H1 (cell line): ENCODE measurements around the gene B4GALT5. TPM values are rescaled to one million over a fixed set of nuclear protein-coding genes. Genes with fewer than 3 reads are reported as not detected.

Experiments used
- CTCF ChIA-PET: fragments of 300-600 bp; sonication (Branson Sonifier 250); formaldehyde crosslinking; loops from one replicate; lab custom pipeline; 2021; ENCODE audit not compliant: partially characterized antibody; lab: Charles Lee
- POLR2A ChIA-PET: fragments of 300-600 bp; sonication (Branson Sonifier 250); formaldehyde crosslinking; loops from one replicate; lab custom pipeline; 2021; ENCODE audit warnings: inconsistent platforms; ENCODE audit not compliant: partially characterized antibody; lab: Charles Lee
- DNase-seq, 2 experiments: peaks; one replicate each; pipeline versions ENCODE4 v3.0.0 to v3.0.0-alpha.2; 2010 to 2022; ENCODE audit warnings: low spot score in 2 of 2, low read depth in 1 of 2, mixed read lengths in 1 of 2
- FAIRE-seq: peaks from 2 replicates; lab custom pipeline; 2011; peaks lifted over from hg19 to GRCh38; lab: Jason Lieb, UNC
- H2AFZ ChIP-seq: 2 replicates; pipeline ENCODE4 v1.8.1; 2012; ENCODE audit warnings: low read length, inconsistent platforms
- H2AK5ac ChIP-seq: 2 replicates; pipeline ENCODE4 v1.6.1; 2013; ENCODE audit warnings: low read depth, low read length
- H2BK120ac ChIP-seq: replicated peaks from 2 replicates; pipeline ENCODE3; 2013; ENCODE audit warnings: low read depth, low read length, inconsistent platforms
- H2BK12ac ChIP-seq: 2 replicates; pipeline ENCODE4 v1.6.1; 2013; ENCODE audit warnings: low read depth, low read length
- H2BK15ac ChIP-seq: 2 replicates; pipeline ENCODE4 v1.6.1; 2013; ENCODE audit warnings: low read length
- H2BK20ac ChIP-seq: 2 replicates; pipeline ENCODE4 v1.6.1; 2013; ENCODE audit warnings: low read length
- H2BK5ac ChIP-seq: 2 replicates; pipeline ENCODE4 v1.6.1; 2013; ENCODE audit warnings: low read depth, low read length
- H3K14ac ChIP-seq: 2 replicates; pipeline ENCODE4 v1.6.1; 2013; ENCODE audit warnings: inconsistent platforms; ENCODE audit not compliant: insufficient read length
- H3K18ac ChIP-seq: 2 replicates; pipeline ENCODE4 v1.6.1; 2013; ENCODE audit warnings: low read length; ENCODE audit errors: extremely low read depth
- H3K23ac ChIP-seq: 2 replicates; pipeline ENCODE4 v1.6.1; 2013; ENCODE audit warnings: inconsistent platforms; ENCODE audit not compliant: insufficient read length
- H3K23me2 ChIP-seq: 2 replicates; pipeline ENCODE4 v1.6.1; 2013; ENCODE audit warnings: low read depth, low read length
- H3K27ac ChIP-seq: 2 replicates; pipeline ENCODE4 v1.6.1; 2011; ENCODE audit warnings: low read depth, low read length, inconsistent platforms
- H3K27me3 ChIP-seq, 4 experiments: replicated peaks in 1 of 4; 1 replicate in 1 of 4; 2 replicates in 3 of 4; pipeline versions ENCODE4 v1.6.1 to v1.8.1; 2011 to 2013; ENCODE audit warnings: low read length in 3 of 4, mild to moderate bottlenecking in 3 of 4, inconsistent platforms in 2 of 4, mixed read lengths in 2 of 4, moderate library complexity in 1 of 4; ENCODE audit not compliant: control insufficient read depth in 3 of 4, insufficient read depth in 3 of 4; ENCODE audit errors: extremely low read depth in 1 of 4
- H3K36me3 ChIP-seq, 4 experiments: 2 replicates each; pipeline versions ENCODE4 v1.6.1 to v1.8.1; 2011 to 2013; ENCODE audit warnings: mild to moderate bottlenecking in 4 of 4, low read length in 3 of 4, moderate library complexity in 2 of 4, control low read depth in 1 of 4, inconsistent platforms in 1 of 4; ENCODE audit not compliant: insufficient read depth in 4 of 4, control insufficient read depth in 2 of 4
- H3K4ac ChIP-seq: replicated peaks from 2 replicates; pipeline ENCODE3; 2013; ENCODE audit warnings: low read length, low read depth, mixed read lengths, inconsistent platforms; ENCODE audit not compliant: insufficient read length
- H3K4me1 ChIP-seq, 4 experiments: replicated peaks in 1 of 4; 1 replicate in 1 of 4; 2 replicates in 3 of 4; pipeline versions ENCODE4 v1.6.1 to v1.8.1; 2011 to 2013; ENCODE audit warnings: low read length in 3 of 4, inconsistent platforms in 2 of 4, mixed read lengths in 1 of 4; ENCODE audit not compliant: insufficient read depth in 4 of 4, control insufficient read depth in 3 of 4
- H3K4me2 ChIP-seq, 2 experiments: 2 replicates each; pipeline versions ENCODE4 v1.6.1 to v1.8.1; 2011 to 2013; ENCODE audit warnings: low read depth in 2 of 2, low read length in 2 of 2, control low read depth in 1 of 2, inconsistent platforms in 1 of 2, mild to moderate bottlenecking in 1 of 2; ENCODE audit not compliant: insufficient read depth in 1 of 2
- H3K4me3 ChIP-seq, 4 experiments: fragments of 200-600, 300-600 bp in 1 of 4; sonication (generic), shearing (Covaris generic), sonication (Bioruptor Twin) in 1 of 4; 2 replicates each; pipeline versions ENCODE4 v1.5.1 to v1.8.1; 2011 to 2016; ENCODE audit warnings: low read length in 4 of 4, low read depth in 3 of 4, control low read depth in 2 of 4, inconsistent platforms in 2 of 4, mild to moderate bottlenecking in 2 of 4, mixed read lengths in 1 of 4, moderate library complexity in 1 of 4; ENCODE audit not compliant: insufficient read depth in 2 of 4; ENCODE audit errors: extremely low read depth in 1 of 4
- H3K56ac ChIP-seq: replicated peaks from 2 replicates; pipeline ENCODE3; 2013; ENCODE audit warnings: low read depth, mild to moderate bottlenecking, mixed read lengths, low read length, inconsistent platforms; ENCODE audit not compliant: insufficient read length
- H3K79me1 ChIP-seq: 2 replicates; pipeline ENCODE4 v1.6.1; 2013; ENCODE audit warnings: low read depth, low read length, control low read depth
- H3K79me2 ChIP-seq, 2 experiments: 2 replicates each; pipeline versions ENCODE4 v1.6.1 to v1.8.1; 2012 to 2013; ENCODE audit warnings: low read length in 2 of 2, mild to moderate bottlenecking in 2 of 2, inconsistent platforms in 1 of 2; ENCODE audit not compliant: insufficient read depth in 2 of 2, control insufficient read depth in 1 of 2
- H3K9ac ChIP-seq, 4 experiments: replicated peaks in 1 of 4; 1 replicate in 1 of 4; 2 replicates in 3 of 4; pipeline versions ENCODE4 v1.6.1 to v1.8.1; 2011 to 2013; ENCODE audit warnings: low read depth in 3 of 4, low read length in 3 of 4, control low read depth in 2 of 4, mild to moderate bottlenecking in 2 of 4, moderate library complexity in 2 of 4, inconsistent platforms in 1 of 4; ENCODE audit errors: extremely low read depth in 1 of 4
- H3K9me3 ChIP-seq, 2 experiments: 2 replicates each; pipeline versions ENCODE4 v1.6.1 to v1.8.1; 2012 to 2013; ENCODE audit warnings: mild to moderate bottlenecking in 2 of 2, moderate library complexity in 2 of 2, control low read depth in 1 of 2, inconsistent platforms in 1 of 2, low read depth in 1 of 2, low read length in 1 of 2, mixed read lengths in 1 of 2; ENCODE audit not compliant: insufficient read depth in 2 of 2
- H4K20me1 ChIP-seq, 2 experiments: replicated peaks in 1 of 2; 2 replicates each; pipeline versions ENCODE3 to v1.8.1; 2011 to 2013; ENCODE audit warnings: inconsistent platforms in 2 of 2, low read length in 2 of 2, mild to moderate bottlenecking in 1 of 2; ENCODE audit not compliant: insufficient read depth in 2 of 2, control insufficient read depth in 1 of 2
- H4K5ac ChIP-seq: 2 replicates; pipeline ENCODE4 v1.6.1; 2013; ENCODE audit warnings: low read length, low read depth, mixed read lengths, inconsistent platforms; ENCODE audit not compliant: insufficient read length
- H4K8ac ChIP-seq: 2 replicates; pipeline ENCODE4 v1.8.0; 2013; ENCODE audit warnings: mild to moderate bottlenecking, moderate library complexity, low read length, inconsistent platforms; ENCODE audit not compliant: insufficient read depth; ENCODE audit errors: extremely low read depth
- H4K91ac ChIP-seq: replicated peaks from 2 replicates; pipeline ENCODE3; 2013; ENCODE audit warnings: low read length, mixed read lengths, inconsistent platforms; ENCODE audit not compliant: insufficient read length
- ASH2L ChIP-seq: fragments of 200-600, 300-600 bp; sonication (generic); IDR thresholded peaks from one replicate; pipeline ENCODE4 v1.7.1; 2017; ENCODE audit warnings: low read length
- CEBPB ChIP-seq: IDR thresholded peaks from 2 replicates; pipeline ENCODE4 v1.6.1; 2012; ENCODE audit warnings: low read depth, low read length
- EGR1 ChIP-seq: IDR thresholded peaks from 2 replicates; pipeline ENCODE4 v1.6.1; 2011; ENCODE audit warnings: low read depth, low read length, borderline replicate concordance
- HDAC6 ChIP-seq: IDR thresholded peaks from one replicate; pipeline ENCODE4 v1.7.1; 2012; ENCODE audit warnings: low read depth, mild to moderate bottlenecking, inconsistent platforms, low read length, moderate library complexity
- SP1 ChIP-seq: IDR thresholded peaks from 2 replicates; pipeline ENCODE4 v1.6.1; 2011; ENCODE audit warnings: low read depth, low read length
- SP4 ChIP-seq: IDR thresholded peaks from 2 replicates; pipeline ENCODE4 v1.6.1; 2012; ENCODE audit warnings: low read length, inconsistent platforms
- TBP ChIP-seq: IDR thresholded peaks from 2 replicates; pipeline ENCODE4 v1.6.1; 2011; ENCODE audit warnings: low read depth, low read length, improper control_type of control experiment
- WGBS, 2 experiments: shearing (Covaris generic) in 1 of 2; methylation state at CpG; one replicate each; pipeline versions ENCODE4 v1.1.6 to v1.1.7; 2013 to 2015; ENCODE audit warnings: low lambda C conversion rate in 2 of 2, mixed read lengths in 2 of 2, inconsistent platforms in 1 of 2, low coverage in 1 of 2, missing lambda C conversion rate in 1 of 2; ENCODE audit not compliant: insufficient replicate concordance in 2 of 2, insufficient coverage in 1 of 2, insufficient read length in 1 of 2; ENCODE audit errors: extremely low coverage in 1 of 2, missing lambda C conversion rate in 1 of 2; 5-methylcytosine and 5-hydroxymethylcytosine counted together
- polyA plus RNA-seq, 7 experiments: library from polyadenylated mRNA; depleted of rRNA in 3 of 7; stranded (reverse) in 5 of 7; unstranded in 2 of 7; fragments of >200 nt in 5 of 7; fragments of 200-250 nt in 2 of 7; gene quantifications; 1 replicate in 5 of 7; 2 replicates in 1 of 7; 4 replicates in 1 of 7; pipeline versions ENCODE4 v1.2.1 to v1.2.3, GENCODE V29; 2011 to 2013; ENCODE audit warnings: missing spikeins in 2 of 7, mixed read lengths in 2 of 7
- total RNA-seq: library from RNA; stranded (reverse); fragmentation: NEBNext Ultra II Directional; extraction: Animal tissue kit (Norgen Biotek cat#: 25700); gene quantifications from 2 replicates; pipeline ENCODE4 v1.2.1, GENCODE V29; 2021

The B4GALT5 gene
- total and polyA plus RNA-seq, 2 of the 8 experiments (the other 6 are each of a cell fraction or from before 2014, with no cell fraction given): 46.5 to 75.4 TPM

DNA sequence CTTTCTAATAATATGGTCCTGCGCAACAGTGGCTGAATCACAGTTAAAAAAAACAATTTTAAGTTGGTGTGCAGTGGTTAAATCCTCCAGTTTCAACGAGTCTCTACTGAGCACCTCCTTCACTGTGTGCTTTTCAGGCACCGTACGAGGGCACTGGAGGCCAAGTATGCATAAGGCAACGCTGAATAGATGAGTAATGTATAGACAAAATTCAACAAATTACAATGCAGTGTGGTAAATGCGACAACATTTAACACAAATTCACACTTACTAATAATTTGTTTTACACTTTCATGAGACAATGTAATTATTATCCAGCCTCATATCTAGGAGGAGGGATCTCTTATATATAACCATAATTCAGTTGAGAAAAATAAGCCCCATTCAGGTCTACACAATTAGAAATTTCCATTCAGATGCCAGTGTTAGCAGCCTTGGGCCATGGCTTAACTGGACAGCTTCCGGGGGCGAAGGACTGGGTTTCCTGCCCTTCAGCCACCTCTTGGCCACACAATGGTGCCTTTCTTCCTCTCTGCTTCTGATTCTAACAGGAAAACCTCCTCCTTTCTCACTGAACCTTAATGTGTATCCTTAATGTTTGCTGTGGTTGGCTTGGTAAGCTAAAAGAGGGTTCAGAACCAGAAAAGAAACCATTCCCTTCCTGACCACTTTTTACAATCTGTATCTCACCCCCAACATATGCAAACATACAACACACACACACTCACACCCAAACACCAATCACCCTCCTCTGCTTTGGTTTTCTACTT is 51.9 kb downstream of the B4GALT5 start:
- H2BK20ac ChIP-seq: no peak overlapping the region
- peaks cover 26% of the 10 kb centered on the region in 2 experiments for H4K20me1 ChIP-seq
- H2AFZ ChIP-seq: no peak overlapping the region
- H4K8ac ChIP-seq: no peak overlapping the region
- peaks cover 11% of the 10 kb centered on the region for H3K79me1 ChIP-seq
- H4K91ac ChIP-seq: no peak overlapping the region
- peaks cover 3 to 18% (median 15%) of the 10 kb centered on the region in 4 experiments for H3K4me1 ChIP-seq
- H3K27me3 ChIP-seq: no peaks in the 10 kb centered on the region
- CTCF ChIA-PET: interaction anchor here (0.7 to 2.4 kb wide), 6 partner anchors 9 to 140 kb away, joined by 3 to 8 read pairs (median 4); no protein-coding TSS in a partner anchor
- no peaks in the 10 kb centered on the region for H3K9me3 ChIP-seq
- no peak for FAIRE-seq
- no peak overlapping the region for H4K5ac ChIP-seq
- H2BK12ac ChIP-seq: no peak overlapping the region
- no peak overlapping the region for H3K4ac ChIP-seq
- no peaks in the 10 kb centered on the region; the same call in 1 of the 2 replicates for H3K23me2 ChIP-seq
- no peak overlapping the region for H2BK120ac ChIP-seq
- no peak for DNase-seq
- no peak overlapping the region for H3K14ac ChIP-seq
- no peak overlapping the region for H2BK5ac ChIP-seq
- H3K56ac ChIP-seq: no peak overlapping the region
- H3K18ac ChIP-seq: no peak overlapping the region
- no peak for TF ChIP-seq SP1
- TF ChIP-seq ASH2L: no peak
- TF ChIP-seq EGR1: no peak
- TF ChIP-seq CEBPB: no peak
- TF ChIP-seq HDAC6: no peak
- TF ChIP-seq SP4: no peak
- TF ChIP-seq TBP: no peak
- peaks cover 19 to 100% of the 10 kb centered on the region in 2 experiments for H3K79me2 ChIP-seq
- 91% methylated on average over 8 of the region's 8 CpGs; no CpG with 5 or more reads in 1 of the 2 experiments for WGBS, 2 experiments
- POLR2A ChIA-PET: no interaction called here
- no peak overlapping the region for H3K27ac ChIP-seq
- H3K9ac ChIP-seq: no peak overlapping the region
- H3K36me3 ChIP-seq: 0 out of 8 replicates have a peak, but pooled peaks cover 0 to under 1% (median 0%) of the 10 kb centered on the region in 4 experiments
- no peak overlapping the region for H2AK5ac ChIP-seq
- H3K4me2 ChIP-seq: no peak overlapping the region
- H2BK15ac ChIP-seq: no peak overlapping the region
- H3K23ac ChIP-seq: no peak overlapping the region
- no peak overlapping the region for H3K4me3 ChIP-seq
